ENCODE measurements around the gene EDNRB.
"Not testable (repeated sequence)": the region's sequence is repeated elsewhere in the genome, so short reads cannot be mapped to it uniquely, and the experiment has no call there.

EDNRB gene

DNA sequence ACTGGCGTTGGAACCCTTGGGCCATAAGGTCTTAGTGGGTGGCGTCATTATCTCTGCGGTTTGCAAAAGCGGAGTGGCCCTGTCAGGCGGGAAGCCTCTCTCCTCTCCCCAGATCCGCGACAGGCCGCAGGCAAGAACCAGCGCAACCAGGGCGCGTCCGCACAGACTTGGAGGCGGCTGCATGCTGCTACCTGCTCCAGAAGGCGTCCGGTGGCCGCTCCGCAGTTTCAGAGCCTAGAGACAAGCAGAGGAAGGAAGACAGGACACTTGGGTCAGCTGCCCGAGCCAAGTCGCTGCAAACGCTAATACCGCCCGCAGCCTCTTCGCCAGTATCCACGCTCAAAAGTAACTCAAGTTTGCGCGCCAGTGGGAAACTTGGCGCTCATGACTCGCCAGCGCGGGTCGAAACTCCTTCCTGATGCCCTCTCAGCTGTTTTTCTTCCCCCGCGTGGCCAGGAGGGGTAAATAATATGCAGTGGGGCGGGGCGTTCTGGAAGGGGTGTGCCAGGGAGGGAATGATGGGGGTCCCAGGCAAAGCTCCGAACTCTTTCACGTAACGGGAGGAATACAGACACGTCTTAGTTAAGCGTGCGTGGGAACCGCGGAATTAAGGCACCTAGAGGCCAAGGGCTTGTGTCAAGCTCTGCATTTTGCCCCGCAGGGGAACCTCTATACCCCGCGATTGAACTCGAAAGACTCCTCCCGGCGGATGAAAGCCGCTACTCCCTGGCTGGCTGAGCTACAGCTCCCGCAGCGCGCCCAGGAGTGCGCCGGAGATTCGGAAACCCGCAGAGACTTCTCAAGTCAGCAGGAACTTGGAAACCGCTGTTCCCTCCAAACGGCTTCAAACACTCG is at the start of gene EDNRB:
EDNRB (minus strand) TSS at position 441 of the 855 bp plus-strand sequence; CDS start at position 183, 258 bp downstream.
- DNase-seq (ENCODE audit: low read depth in 3 of 3), result no peak

DNA sequence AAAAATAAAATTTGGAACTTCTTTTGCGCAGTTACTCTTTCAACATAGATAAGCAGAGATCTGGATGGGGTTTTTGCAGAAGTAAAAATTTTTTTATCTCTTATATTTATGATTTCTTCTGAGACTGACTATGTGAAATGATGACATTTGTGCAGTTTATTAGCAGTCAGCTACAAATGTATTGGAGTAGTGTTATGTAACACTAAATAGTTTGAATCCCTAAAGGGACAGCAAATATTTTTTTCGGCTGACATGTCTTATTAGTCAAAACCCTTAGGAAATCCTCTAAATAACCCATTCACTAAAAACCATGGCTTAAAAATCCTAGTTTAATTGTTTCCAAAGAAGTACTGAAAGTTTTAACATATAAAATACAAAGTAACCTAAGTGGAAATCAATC is 48.0 kb upstream of the EDNRB start:
- DNase-seq (ENCODE audit: low read depth in 3 of 3), result no peak

DNA sequence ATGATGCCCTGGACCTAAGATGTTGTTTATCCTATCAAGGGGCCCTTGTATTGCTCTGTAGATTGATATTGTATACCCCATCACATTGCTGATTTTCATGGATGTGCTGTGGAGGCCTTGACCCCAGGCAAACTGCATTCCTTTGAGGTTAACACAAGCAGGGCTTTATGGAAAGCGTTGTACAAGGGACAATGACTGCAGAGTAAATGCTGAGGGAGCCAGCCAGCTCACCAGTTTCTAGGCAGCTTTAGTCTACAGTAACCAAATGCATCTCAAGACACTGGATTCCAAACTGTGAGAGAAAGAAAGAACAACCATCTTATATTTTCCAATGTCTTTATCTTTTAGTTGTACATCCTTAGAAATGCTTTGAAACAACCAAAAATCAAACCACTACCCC is 34.1 kb upstream of the EDNRB start:
- no peak for DNase-seq (ENCODE audit: low read depth in 3 of 3)

DNA sequence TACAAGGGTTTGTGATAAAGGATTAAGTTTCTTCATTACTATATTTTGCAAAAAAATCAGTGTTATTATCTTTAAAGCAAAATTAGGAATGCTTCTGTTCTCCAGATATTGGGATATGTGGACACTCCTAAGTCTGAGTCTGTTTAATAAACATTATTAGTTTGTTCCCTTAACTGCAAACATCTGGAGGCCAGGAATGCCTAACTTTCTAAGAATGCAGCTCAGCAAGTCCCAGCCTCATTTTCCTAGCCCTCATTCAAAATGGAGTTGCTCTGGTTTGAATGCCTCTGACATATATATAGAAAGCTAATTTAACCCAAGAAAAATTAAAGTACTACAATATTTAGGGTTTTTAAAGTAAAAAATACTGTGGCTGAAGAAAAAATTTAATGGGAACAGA is 33.6 kb upstream of the EDNRB start:
- DNase-seq (ENCODE audit: low read depth in 3 of 3), result no peak

DNA sequence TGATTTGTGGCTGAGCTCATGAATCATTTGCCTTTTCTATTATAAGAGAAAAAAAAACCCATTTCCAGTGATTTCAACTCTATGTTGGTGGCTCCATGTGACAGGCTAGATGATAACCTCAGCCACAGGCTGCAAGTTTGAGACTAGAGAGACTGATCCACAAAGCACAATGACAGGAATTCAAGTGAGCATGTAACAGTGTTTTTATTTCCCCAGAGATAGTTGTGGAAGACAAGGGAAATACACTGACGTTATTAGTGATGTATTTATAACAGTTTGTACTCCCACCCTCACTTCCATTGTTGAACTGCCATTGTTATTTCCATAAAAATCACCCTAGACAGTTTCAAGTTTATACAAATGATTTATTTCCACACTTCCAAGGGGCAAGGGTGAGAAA is 27.9 kb upstream of the EDNRB start:
- DNase-seq (ENCODE audit: low read depth in 3 of 3), result no peak

DNA sequence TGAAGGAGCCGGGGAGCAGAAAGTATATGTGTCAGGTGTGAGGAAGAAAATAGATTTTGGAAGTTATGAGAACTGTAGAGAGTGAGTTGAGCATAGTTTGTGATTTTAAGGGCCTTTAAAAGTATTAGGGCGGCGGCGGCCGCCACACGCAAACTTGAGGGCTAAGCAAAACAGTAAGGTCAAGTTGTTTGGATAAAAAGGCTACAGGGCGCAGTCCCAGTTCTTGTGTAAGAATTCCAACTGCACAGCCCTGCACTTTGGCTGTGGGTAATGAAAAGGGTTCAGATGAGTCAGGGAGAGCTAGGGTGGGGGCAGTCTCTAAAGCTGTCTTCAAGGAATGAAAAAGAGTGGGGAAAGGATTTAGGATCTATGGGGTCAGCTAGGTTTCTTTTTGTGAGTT is 16.4 kb upstream of the EDNRB start:
- not testable (repeated sequence) for DNase-seq (ENCODE audit: low read depth in 3 of 3)

DNA sequence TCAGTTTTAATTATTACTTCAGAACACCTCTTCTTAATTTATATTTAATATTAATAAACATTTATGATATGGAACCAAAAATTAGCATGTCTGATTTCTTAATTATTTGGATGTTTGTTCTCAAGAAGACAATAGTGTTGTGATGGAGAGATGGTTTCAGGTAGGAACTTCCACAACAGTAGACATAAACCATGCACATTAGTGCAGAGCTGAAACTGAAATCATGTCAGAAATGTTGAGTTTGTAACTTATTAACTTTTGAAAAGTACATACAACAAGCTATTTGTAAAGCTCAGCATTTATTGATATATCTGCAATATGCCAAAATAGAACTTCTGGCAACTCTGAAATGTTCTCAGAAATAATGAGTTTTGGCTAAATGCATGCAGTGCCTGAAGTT is 11.8 kb upstream of the EDNRB start:
- no peak for DNase-seq (ENCODE audit: low read depth in 3 of 3)

DNA sequence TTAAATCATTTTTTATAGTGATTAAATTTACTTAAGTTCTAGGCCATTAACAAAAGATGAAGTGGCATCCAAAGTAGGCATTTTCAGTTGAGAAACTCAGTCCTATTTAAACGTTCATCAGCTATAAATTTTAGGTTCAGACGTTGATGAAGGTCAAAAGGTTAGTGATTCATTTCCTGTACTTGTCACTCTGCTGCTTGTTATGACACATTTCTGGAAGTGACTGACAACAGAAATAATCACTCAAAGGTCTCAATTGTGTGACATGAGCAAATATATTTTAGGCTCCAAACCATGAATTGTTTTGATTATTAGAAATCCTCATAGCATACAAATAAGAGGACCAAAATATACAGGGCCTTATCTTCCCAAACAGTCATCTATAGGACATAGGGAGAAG is 10.3 kb upstream of the EDNRB start:
- DNase-seq (ENCODE audit: low read depth in 3 of 3), result no peak

DNA sequence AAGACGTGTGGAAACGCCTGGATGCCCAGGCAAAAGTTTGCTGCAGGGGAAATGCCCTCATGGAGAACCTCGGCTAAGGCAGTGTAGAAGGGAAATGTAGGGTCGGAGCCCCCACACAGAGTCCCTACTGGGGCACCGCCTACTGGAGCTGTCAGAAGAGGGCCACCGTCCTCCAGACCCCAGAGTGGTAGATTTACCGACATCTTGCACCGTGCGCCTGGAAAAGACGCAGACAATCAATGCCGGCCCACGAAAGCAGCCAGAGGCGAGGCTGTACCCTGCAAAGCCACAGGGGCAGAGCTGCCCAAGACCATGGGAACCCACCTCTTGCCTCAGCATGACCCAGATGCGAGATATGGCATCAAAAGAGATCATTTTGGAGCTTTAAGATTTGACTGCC is 7.0 kb upstream of the EDNRB start:
- DNase-seq (ENCODE audit: low read depth in 3 of 3), result no peak

DNA sequence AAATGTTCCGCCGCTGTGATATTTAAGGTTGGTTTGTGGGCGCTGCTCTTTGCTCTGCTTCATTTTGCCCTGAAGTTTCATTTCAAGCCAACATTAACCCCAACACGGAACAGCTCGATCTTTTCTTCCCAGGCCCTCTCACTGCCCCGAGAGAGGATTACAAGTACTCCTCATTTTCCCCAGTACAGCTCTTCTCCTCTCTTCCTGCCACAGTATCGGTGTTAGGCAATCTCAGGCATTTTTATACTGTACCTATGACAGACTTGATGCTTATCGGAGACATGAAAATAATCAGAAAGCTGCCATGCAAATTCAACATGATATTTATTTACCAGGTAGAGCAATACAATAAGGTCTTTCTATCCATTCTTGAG is 1.3 kb upstream of the EDNRB start:
- no peak for DNase-seq (ENCODE audit: low read depth in 3 of 3)

DNA sequence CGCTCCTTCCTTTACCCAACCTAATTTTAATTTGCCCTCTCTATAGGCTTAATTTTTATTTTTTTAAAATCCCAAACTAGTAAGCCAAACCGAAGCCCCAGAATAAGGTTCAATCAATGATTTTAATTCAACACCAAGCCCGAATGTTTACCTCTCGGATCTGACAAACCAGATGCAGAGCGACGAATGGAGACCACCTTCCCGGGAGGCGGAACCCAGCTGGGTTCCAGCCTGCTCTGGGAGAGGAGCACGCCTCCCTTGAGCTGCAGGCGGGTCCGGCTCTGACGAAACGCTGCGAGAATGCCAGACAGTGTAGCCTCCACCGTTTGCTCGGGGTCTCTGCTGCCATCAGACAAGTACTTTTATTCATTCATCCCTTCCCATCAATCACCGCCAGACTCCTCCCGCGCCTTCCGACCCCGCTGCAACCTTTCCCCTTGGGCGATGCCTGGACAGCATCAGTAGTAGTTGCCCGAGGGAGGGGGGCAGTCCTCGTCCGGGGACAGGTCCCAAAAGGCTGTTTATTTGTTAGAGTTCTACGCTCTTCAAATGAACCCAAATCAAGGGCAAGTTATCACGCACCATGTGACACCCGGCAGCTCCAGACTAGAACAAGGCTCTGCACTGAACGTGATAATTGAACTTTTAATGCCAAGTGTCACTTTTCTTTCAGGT is 752 bp upstream of the EDNRB start:
- DNase-seq (ENCODE audit: low read depth in 3 of 3), result no peak

DNA sequence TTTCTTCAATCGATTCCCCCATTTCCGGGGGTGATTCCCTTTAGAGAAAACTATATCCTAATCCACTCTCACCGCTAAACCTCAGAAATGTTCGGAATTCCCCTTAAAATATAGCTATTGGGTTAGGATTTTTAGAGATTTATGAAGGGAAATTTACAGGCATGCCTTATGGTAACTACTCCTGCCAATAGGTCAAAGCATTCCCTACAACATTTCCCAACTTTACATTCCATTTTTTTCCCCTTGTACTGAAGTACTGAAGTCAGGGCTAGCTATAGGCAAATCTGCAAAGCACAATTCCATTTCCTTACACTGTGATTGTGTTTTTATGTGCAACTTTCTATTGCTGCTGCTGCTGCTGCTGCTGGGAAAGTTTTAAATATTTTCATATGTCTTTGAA is 2.1 kb downstream of the EDNRB start:
- no peak for DNase-seq (ENCODE audit: low read depth in 3 of 3)

DNA sequence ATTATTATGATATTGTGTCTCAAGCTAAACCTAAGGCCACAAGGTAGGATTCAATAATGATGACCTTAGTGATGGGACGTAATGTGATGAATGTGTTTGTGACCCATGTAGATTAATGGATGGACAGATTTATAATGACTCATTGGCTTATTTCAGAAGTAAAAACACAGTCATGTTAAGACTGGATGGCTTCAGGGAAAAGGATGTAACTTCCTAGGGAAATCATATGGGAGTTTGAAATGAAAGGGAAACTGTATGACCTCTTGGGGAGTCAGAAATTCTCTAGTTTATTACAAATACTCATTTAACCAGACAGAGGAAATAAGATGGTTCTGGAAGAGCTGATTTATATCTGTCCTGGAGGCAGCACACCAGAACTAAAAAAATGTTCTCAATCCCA is 2.9 kb downstream of the EDNRB start:
- no peak for DNase-seq (ENCODE audit: low read depth in 3 of 3)

DNA sequence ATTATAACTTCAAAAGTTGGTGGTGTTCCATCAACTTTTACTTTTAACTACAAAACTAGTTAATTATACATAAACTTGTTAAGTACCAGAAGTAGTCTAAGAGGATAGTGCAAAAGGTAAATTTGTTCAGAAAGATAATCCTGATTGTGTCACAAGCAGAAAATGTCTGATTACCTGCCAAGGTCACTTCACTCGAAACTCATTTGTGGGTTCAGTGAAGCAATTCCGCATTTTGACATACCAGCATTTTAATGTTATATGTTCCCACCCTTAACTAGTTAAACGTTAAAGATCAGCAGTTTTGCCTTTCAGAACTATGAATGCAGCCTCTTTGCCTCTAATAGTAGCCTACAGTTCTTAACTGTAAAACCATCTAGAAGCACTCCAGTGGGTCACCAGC is 5.6 kb downstream of the EDNRB start:
- no peak for DNase-seq (ENCODE audit: low read depth in 3 of 3)

DNA sequence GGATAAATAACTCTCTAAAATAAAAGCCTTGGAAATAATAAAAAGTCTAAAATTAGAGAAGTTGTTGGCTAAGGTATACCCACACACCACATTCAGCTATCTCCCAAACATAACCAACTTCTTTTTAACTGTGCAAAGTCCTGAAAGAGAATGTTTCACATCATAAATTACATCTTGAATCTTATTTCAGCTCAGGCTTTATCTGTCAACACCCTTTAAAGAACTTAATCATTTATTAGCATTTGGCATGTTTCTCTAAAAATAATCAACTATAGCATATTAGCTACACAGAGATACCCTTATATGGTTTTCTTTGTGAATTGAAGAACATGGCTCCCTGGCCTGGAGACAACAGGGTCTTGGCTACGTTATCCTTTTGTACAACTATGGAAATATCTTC is 6.9 kb downstream of the EDNRB start:
- DNase-seq (ENCODE audit: low read depth in 3 of 3), result no peak

DNA sequence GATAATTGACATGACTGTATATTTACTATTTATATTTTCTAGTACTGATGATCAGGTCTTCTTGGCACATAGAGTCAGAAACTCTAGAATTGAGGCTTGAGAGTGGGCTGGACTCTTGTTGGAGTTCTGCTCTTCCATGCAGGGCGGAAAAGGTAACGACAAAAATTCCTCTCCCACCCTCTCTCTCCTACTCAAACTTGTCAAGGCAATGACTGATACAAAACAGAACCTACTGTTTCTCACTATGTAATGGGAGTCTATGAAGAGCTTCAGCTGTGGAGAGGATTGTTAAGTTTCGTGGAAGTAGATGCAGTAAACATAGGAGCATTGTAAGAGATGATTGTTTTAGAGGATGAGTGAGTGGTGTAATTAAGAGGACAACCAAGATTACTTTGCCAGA is 8.8 kb downstream of the EDNRB start:
- no peak for DNase-seq (ENCODE audit: low read depth in 3 of 3)

DNA sequence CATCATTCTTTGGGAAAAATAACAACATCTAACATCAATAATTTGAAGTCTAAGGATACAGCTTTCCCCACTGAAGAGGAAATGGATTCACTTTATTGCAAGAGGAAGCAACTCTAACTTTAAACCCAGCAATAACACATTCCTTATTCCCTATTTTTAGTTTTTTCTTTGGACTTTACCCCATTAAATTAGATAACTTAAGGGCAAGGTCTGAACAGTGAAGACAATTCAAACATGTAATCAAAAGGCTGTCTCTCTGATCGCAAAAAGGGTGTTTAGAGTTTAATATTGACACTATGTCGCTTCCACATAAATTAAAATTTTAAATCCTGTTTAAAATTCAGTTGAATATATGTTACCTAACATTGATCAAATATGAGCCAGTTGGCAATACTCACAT is 10.1 kb downstream of the EDNRB start:
- DNase-seq (ENCODE audit: low read depth in 3 of 3), result no peak

DNA sequence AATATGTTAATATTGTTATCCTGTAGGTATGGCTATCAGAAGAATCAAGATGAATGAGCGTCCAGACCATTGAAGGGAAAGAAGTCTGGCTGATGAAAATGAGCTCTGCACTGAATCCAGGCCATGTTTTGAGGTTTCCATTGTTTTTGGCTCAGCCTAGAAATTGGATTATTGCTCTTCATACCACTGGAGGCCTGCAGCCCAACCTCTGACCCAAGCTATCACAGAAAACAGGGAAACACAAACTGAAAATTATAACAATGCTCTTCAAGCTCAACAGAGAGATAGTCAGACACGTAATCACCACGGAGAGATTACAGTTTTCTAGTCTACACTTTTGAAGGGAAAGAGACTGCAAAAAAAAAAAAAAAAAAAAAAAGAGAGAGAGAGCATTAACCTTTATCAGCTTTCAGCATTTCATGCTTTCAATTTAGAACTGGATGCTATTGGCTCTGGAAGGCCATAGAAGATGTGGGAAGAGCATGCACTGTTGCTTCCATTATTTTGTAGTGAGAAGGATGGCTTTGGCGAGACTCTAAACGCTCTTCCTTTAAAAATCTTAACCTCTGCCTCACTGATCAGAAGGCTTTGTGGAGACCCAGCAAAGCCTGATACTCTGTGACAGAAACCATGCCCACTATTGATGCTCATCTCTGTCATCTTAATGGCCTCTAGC is 10.8 kb downstream of the EDNRB start:
- DNase-seq (ENCODE audit: low read depth in 3 of 3), result no peak

DNA sequence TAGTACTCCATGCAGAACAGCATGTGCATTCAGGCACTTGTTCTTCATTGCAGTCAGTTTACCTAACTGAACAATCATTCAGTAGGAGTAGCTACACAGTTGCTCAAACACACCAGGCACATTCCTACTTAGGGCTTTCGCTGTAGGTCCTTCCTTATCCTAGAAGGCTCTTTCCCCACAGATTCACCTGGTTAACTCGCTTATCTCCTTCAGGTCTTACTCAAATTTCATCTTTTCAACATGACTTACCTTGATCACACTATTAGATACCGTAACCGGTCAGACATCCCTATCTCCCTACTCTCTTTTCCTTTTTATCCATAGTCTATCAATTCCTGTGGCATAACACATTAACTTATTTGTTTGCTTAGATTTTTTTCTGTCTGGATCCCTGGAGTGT is 14.6 kb downstream of the EDNRB start:
- no peak for DNase-seq (ENCODE audit: low read depth in 3 of 3)

DNA sequence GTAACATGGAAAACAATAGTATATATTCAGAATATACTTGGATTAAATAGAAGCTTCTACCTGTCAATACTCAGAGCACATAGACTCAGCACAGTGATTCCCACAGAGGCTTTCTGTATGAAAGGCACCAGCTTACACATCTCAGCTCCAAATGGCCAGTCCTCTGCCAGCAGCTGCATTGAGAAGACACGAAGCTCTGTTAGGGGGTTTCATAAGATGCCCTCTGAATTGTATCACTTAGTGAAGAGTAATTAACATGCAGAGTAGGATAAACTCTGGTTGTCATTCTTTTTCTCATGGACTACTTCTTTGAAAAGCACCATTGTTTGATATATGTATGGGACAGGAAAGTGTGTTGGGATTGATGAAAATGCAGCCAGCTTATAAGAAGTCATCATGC is 15.2 kb downstream of the EDNRB start:
- DNase-seq (ENCODE audit: low read depth in 3 of 3), result no peak

DNA sequence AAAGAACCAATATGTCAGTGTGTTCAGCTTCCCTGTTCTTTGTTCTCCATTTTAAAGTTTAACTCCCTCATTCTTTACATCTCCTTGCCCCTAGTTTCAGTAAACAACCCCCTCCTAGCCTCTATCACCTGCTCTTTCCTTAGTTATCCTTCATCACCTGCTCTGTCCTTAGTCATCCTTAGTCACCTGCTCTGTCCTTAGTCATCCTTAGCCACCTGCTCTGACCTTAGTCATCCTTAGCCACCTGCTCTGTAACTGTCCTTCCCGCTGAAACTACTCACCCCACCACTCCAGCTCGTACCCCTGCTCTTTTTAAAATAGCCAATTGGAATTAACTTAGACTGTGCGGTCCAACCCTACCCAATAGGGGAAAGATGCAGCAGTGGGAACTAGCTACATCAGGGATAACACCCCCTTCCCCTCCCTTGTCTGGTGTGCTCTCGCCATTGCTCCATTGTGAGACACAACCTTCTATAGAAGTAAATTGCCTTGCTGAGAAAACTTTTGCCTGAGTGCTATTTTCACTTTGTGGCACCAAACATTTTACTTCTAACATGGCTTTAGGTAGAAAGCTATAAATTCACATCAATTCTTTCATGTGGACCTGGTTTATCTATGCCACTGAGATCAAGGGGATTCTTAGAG is 16.2 kb downstream of the EDNRB start:
- no peak for DNase-seq (ENCODE audit: low read depth in 3 of 3)

DNA sequence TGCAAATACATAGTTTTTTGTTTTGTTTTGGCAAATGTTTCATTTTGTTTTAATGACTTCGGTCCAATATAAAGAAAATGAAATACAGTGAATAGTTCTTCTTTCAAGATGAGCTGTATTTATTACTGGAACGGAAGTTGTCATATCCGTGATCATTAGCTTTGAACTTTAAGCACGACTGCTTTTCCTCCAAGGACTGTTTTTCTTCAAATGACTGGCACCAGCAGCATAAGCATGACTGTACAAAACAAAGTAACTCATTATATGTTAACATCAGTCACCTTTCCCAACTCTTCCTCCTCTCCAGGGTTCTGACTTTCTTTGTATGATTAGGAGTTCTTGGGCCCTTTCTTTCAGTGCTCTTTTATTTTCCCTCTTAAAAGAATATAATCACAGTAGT is 20.5 kb downstream of the EDNRB start:
- DNase-seq (ENCODE audit: low read depth in 3 of 3), result no peak

DNA sequence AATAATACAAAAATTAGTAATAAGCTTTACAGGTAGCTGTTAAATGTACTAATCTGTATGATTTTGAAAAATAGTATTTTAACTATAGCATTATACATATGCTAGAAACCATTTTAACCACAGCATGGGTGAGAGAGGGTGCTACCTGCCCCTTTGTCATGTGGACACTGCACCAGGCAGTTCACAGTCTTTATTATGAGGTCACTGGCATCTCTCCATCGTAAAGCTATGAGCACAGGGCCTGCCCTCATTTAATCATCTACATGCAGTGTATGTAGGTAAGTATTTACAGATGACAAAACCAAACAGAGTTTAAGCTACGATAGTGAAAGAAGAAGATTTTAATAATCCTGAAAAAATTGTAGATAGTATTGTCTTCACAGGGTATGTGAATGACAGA is 21.7 kb downstream of the EDNRB start:
- no peak for DNase-seq (ENCODE audit: low read depth in 3 of 3)
